ENCODE measurements around the gene CDCA7L. TPM values are rescaled to one million over a fixed set of nuclear protein-coding genes. Genes with fewer than 3 reads are reported as not detected.

The CDCA7L gene
- total and polyA plus RNA-seq, 4 donors: 2.2 to 22.6 (median 5.4) TPM

- DNase-seq (ENCODE audit: low spot score): no peak
- no peaks in the 10 kb centered on the region for H3K27me3 ChIP-seq (ENCODE audit: control insufficient read depth in 4 of 4, insufficient read depth in 4 of 4, low read length in 3 of 4)
- WGBS: 90% methylated on average over 3 of the region's 3 CpGs
- H3K36me3 ChIP-seq (ENCODE audit: control insufficient read depth in 4 of 4, insufficient read depth in 3 of 4, low read depth in 1 of 4, low read length in 3 of 4): no peaks in the 10 kb centered on the region
- no peaks in the 10 kb centered on the region for H3K4me1 ChIP-seq (ENCODE audit: control insufficient read depth in 4 of 4, insufficient read depth in 4 of 4, low read length in 3 of 4)
- no peak overlapping the region for H3K9ac ChIP-seq (ENCODE audit: low read depth in 1 of 2, low read length in 2 of 2)
- no peaks in the 10 kb centered on the region for H3K9me3 ChIP-seq (ENCODE audit: control insufficient read depth in 4 of 4, low read length in 3 of 4)
- H3K4me3 ChIP-seq (ENCODE audit: low read depth in 1 of 3, low read length in 3 of 3): no peak overlapping the region
- no peak for TF ChIP-seq GABPA (IDR thresholded peaks at IDR 0.05 in 1 of 2, conservative IDR thresholded peaks at IDR 0.05 in 1 of 2)
- TF ChIP-seq RXRA (IDR thresholded peaks at IDR 0.05): no peak
- TF ChIP-seq MAX (IDR thresholded peaks at IDR 0.05): no peak
- TF ChIP-seq FOXA2 (IDR thresholded peaks at IDR 0.05): no peak
- TF ChIP-seq ZBTB33 (IDR thresholded peaks at IDR 0.05): no peak
- no peak for TF ChIP-seq EGR1 (IDR thresholded peaks at IDR 0.05; ENCODE audit: low read depth in 2 of 2)
- no peak for TF ChIP-seq TAF1 (conservative IDR thresholded peaks at IDR 0.05)
- TF ChIP-seq ATF3 (IDR thresholded peaks at IDR 0.05): no peak
- no peak for TF ChIP-seq HNF4A (conservative IDR thresholded peaks at IDR 0.05)
- no peak for TF ChIP-seq HNF4G (IDR thresholded peaks at IDR 0.05)
- H3K27ac ChIP-seq (ENCODE audit: low read depth in 1 of 2, low read length in 2 of 2): no peak overlapping the region
Measured at GRCh38 chr7:21953781-21954180, 8.1 kb upstream of the CDCA7L start.

- no peak overlapping the region for H3K9ac ChIP-seq (ENCODE audit: low read depth in 1 of 2, low read length in 2 of 2)
- no peaks in the 10 kb centered on the region for H3K36me3 ChIP-seq (ENCODE audit: control insufficient read depth in 4 of 4, insufficient read depth in 3 of 4, low read depth in 1 of 4, low read length in 3 of 4)
- no peak overlapping the region for H3K4me3 ChIP-seq (ENCODE audit: low read depth in 1 of 3, low read length in 3 of 3)
- H3K27me3 ChIP-seq (ENCODE audit: control insufficient read depth in 4 of 4, insufficient read depth in 4 of 4, low read length in 3 of 4): no peaks in the 10 kb centered on the region
- no peak for TF ChIP-seq NR2F2 (IDR thresholded peaks at IDR 0.05)
- TF ChIP-seq ZBTB33 (IDR thresholded peaks at IDR 0.05): no peak
- no peak for TF ChIP-seq GABPA (IDR thresholded peaks at IDR 0.05 in 1 of 2, conservative IDR thresholded peaks at IDR 0.05 in 1 of 2)
- no peak for TF ChIP-seq ATF3 (IDR thresholded peaks at IDR 0.05)
- TF ChIP-seq FOXA1 (IDR thresholded peaks at IDR 0.05): no peak
- TF ChIP-seq REST (IDR thresholded peaks at IDR 0.05): no peak
- TF ChIP-seq MAX (IDR thresholded peaks at IDR 0.05): no peak
- no peak for TF ChIP-seq SP1 (IDR thresholded peaks at IDR 0.05)
- TF ChIP-seq RXRA (IDR thresholded peaks at IDR 0.05): no peak
- no peak for TF ChIP-seq EGR1 (IDR thresholded peaks at IDR 0.05; ENCODE audit: low read depth in 2 of 2)
- no peak for TF ChIP-seq HNF4A (conservative IDR thresholded peaks at IDR 0.05)
- no peak for TF ChIP-seq RAD21 (IDR thresholded peaks at IDR 0.05)
- TF ChIP-seq FOXA2 (IDR thresholded peaks at IDR 0.05): no peak
- TF ChIP-seq TAF1 (conservative IDR thresholded peaks at IDR 0.05): no peak
- H3K27ac ChIP-seq (ENCODE audit: low read depth in 1 of 2, low read length in 2 of 2): no peak overlapping the region
- peaks cover 1 to 16% (median 4%) of the 10 kb centered on the region in 4 donors for H3K4me1 ChIP-seq (ENCODE audit: control insufficient read depth in 4 of 4, insufficient read depth in 4 of 4, low read length in 3 of 4)
- no peaks in the 10 kb centered on the region for H3K9me3 ChIP-seq (ENCODE audit: control insufficient read depth in 4 of 4, low read length in 3 of 4)
- WGBS: 64% methylated on average over 8 of the region's 8 CpGs
- no peak for DNase-seq (ENCODE audit: low spot score)
Measured at GRCh38 chr7:21948887-21949540, 3.3 kb upstream of the CDCA7L start.

All from liver (tissue), 9 donors.